Esophagus squamous epithelium (tissue), 4 donors: ENCODE data around the gene CEP128.

ENCODE experiments used
- POLR2A ChIP-seq, 4 donors: fragments of 450-650 bp; IDR thresholded peaks; one replicate each; pipeline ENCODE4 v1.6.1; 2017; ENCODE audit warnings: antibody characterized with exemption in 4 of 4, mild to moderate bottlenecking in 4 of 4, moderate library complexity in 3 of 4
- TF ChIP-seq, protein P1 (sequence below), 6 experiments: fragments of 450-650 bp in 4 of 6; fragments of 200-600 bp in 2 of 6; sonication (generic) in 2 of 6; IDR thresholded peaks; one replicate each; pipeline ENCODE4 v1.5.1; 2016 to 2019; ENCODE audit warnings: antibody characterized with exemption in 6 of 6, mild to moderate bottlenecking in 4 of 6, moderate library complexity in 4 of 6

DNA sequence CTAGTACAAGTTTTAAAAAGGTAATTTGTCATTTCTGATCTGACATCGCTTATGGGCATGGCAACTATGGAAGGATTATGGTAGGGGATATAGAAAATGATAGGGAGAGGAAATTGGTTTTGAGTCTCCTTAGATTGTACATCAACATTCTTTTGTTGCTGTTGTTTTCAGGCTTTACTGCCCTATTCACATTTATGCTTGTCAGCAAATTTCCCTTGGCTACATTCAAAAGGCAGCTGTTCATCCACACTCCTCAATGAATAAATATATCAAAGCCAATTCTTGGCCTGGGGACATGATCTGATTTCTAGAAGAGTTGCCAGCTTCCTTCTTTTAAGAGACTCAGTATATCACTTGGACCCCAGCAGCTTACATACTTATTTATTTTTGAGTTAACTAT lies 283.4 kb downstream of the CEP128 start:
- TF ChIP-seq, protein P1, sequence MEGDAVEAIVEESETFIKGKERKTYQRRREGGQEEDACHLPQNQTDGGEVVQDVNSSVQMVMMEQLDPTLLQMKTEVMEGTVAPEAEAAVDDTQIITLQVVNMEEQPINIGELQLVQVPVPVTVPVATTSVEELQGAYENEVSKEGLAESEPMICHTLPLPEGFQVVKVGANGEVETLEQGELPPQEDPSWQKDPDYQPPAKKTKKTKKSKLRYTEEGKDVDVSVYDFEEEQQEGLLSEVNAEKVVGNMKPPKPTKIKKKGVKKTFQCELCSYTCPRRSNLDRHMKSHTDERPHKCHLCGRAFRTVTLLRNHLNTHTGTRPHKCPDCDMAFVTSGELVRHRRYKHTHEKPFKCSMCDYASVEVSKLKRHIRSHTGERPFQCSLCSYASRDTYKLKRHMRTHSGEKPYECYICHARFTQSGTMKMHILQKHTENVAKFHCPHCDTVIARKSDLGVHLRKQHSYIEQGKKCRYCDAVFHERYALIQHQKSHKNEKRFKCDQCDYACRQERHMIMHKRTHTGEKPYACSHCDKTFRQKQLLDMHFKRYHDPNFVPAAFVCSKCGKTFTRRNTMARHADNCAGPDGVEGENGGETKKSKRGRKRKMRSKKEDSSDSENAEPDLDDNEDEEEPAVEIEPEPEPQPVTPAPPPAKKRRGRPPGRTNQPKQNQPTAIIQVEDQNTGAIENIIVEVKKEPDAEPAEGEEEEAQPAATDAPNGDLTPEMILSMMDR (IDR thresholded peaks at IDR 0.05) = no peak
- no peak for TF ChIP-seq POLR2A (IDR thresholded peaks at IDR 0.05)
